ENCODE measurements around the gene KIAA0753. TPM values are rescaled to one million over a fixed set of nuclear protein-coding genes. Genes with fewer than 3 reads are reported as not detected.
"Not testable (repeated sequence)": the region's sequence is repeated elsewhere in the genome, so short reads cannot be mapped to it uniquely, and the experiment has no call there.

Gene KIAA0753
- total and polyA plus RNA-seq, 2 of the 8 experiments (the other 6 are each of a cell fraction or from before 2014, with no cell fraction given), result 5.0 to 27.1 TPM

DNA sequence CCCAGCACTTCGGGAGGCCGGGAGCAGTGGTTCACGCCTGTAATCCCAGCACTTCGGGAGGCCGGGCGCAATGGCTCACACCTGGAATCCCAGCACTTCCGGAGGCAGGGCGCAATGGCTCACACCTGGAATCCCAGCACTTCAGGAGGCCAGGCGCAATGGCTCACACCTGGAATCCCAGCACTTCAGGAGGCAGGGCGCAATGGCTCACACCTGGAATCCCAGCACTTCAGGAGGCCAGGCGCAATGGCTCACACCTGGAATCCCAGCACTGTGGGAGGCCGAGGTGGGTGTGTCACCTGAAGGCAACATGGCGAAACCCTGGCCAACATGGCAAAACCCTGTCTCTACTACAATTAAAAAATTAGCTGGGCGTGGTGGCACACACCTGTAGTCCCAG is 47.1 kb downstream of the KIAA0753 start:
- H3K9me3 ChIP-seq (ENCODE audit: insufficient read depth in 2 of 2, low read depth in 1 of 2, low read length in 1 of 2); CTCF ChIA-PET (ENCODE audit: partially characterized antibody); POLR2A ChIA-PET (ENCODE audit: partially characterized antibody); H4K20me1 ChIP-seq (replicated peaks in 1 of 2; ENCODE audit: control insufficient read depth in 1 of 2, insufficient read depth in 2 of 2, low read length in 2 of 2); H3K18ac ChIP-seq (ENCODE audit: extremely low read depth, low read length); H2BK15ac ChIP-seq (ENCODE audit: low read length); H2BK5ac ChIP-seq (ENCODE audit: low read depth, low read length); H4K8ac ChIP-seq (ENCODE audit: extremely low read depth, insufficient read depth, low read length); DNase-seq (ENCODE audit: low read depth in 1 of 2, low spot score in 2 of 2); H3K27me3 ChIP-seq (replicated peaks in 1 of 4; ENCODE audit: control insufficient read depth in 3 of 4, extremely low read depth in 1 of 4, insufficient read depth in 3 of 4, low read length in 3 of 4); H3K4me1 ChIP-seq (replicated peaks in 1 of 4; ENCODE audit: control insufficient read depth in 3 of 4, insufficient read depth in 4 of 4, low read length in 3 of 4); H3K23ac ChIP-seq (ENCODE audit: insufficient read length); H3K79me1 ChIP-seq (ENCODE audit: low read depth, low read length); H3K4ac ChIP-seq (replicated peaks; ENCODE audit: insufficient read length, low read depth, low read length); H3K27ac ChIP-seq (ENCODE audit: low read depth, low read length); H2BK12ac ChIP-seq (ENCODE audit: low read depth, low read length); H4K5ac ChIP-seq (ENCODE audit: insufficient read length, low read depth, low read length); H2AK5ac ChIP-seq (ENCODE audit: low read depth, low read length); H2AFZ ChIP-seq (ENCODE audit: low read length); H4K91ac ChIP-seq (replicated peaks; ENCODE audit: insufficient read length, low read length); H3K23me2 ChIP-seq (ENCODE audit: low read depth, low read length); H3K4me3 ChIP-seq (ENCODE audit: extremely low read depth in 1 of 4, insufficient read depth in 2 of 4, low read depth in 3 of 4, low read length in 4 of 4); H3K56ac ChIP-seq (replicated peaks; ENCODE audit: insufficient read length, low read depth, low read length); H3K14ac ChIP-seq (ENCODE audit: insufficient read length); H3K4me2 ChIP-seq (ENCODE audit: insufficient read depth in 1 of 2, low read depth in 2 of 2, low read length in 2 of 2); H3K79me2 ChIP-seq (ENCODE audit: control insufficient read depth in 1 of 2, insufficient read depth in 2 of 2, low read length in 2 of 2); H3K9ac ChIP-seq (replicated peaks in 1 of 4; ENCODE audit: extremely low read depth in 1 of 4, low read depth in 3 of 4, low read length in 3 of 4); H2BK20ac ChIP-seq (ENCODE audit: low read length); FAIRE-seq; H2BK120ac ChIP-seq (replicated peaks; ENCODE audit: low read depth, low read length): not testable (repeated sequence)
- H3K36me3 ChIP-seq (ENCODE audit: control insufficient read depth in 2 of 4, insufficient read depth in 4 of 4, low read length in 3 of 4), result peaks cover 15 to 59% (median 29%) of the 10 kb centered on the region in 4 experiments
- 94% methylated on average over 14 of the region's 14 CpGs; no CpG with 5 or more reads in 1 of the 2 experiments for WGBS, 2 experiments (ENCODE audit: extremely low coverage in 1 of 2, insufficient coverage in 1 of 2, insufficient read length in 1 of 2, insufficient replicate concordance in 2 of 2, low coverage in 1 of 2, low lambda C conversion rate in 2 of 2, missing lambda C conversion rate in 1 of 2)
